ENCODE measurements around the gene MAN1C1.

MAN1C1 gene

DNA sequence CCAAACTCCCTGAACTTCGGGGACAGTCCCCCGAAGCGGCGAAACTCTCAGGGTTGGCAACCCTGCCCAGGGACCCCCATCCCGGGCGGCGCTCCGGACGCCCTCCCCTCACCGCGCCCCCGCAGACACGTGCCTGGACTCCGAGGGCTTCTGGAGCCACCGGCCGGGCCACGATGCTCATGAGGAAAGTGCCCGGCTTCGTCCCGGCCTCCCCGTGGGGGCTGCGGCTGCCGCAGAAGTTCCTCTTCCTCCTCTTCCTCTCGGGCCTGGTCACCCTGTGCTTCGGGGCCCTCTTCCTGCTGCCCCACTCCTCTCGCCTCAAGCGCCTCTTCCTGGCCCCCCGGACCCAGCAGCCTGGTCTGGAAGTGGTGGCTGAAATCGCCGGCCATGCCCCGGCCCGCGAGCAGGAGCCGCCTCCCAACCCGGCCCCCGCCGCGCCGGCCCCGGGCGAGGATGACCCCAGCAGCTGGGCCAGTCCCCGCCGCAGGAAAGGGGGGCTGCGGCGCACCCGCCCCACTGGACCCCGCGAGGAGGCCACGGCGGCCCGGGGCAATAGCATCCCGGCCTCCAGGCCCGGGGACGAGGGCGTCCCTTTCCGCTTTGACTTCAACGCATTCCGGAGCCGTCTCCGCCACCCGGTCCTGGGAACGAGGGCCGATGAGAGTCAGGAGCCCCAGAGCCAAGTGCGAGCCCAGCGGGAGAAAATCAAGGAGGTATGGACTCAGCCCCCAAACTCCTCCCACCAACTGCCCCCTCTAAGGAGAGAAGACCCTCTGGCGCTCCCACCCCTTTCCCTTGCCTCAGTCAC is 1.2 kb downstream of the MAN1C1 start:
- Histone ChIP-seq H3K23ac (ENCODE audit: low read depth, low read length, poor library complexity) (peak overlapping the region; percentile 40), H3K4me3 (ENCODE audit: low read length in 2 of 2) (peak overlapping the region; percentile 57 to 87), H3K14ac (ENCODE audit: low read length) (peak overlapping the region; percentile 33), H3K9ac (ENCODE audit: low read depth, low read length, poor library complexity) (peak overlapping the region; percentile 54), H2AK5ac (ENCODE audit: low read depth, low read length) (peak overlapping the region; percentile 26), H2BK12ac (ENCODE audit: low read length) (no peak overlapping the region), H3K4me2 (ENCODE audit: insufficient read depth, low read length, poor library complexity, severe bottlenecking) (peak overlapping the region; percentile 97), H3K79me1 (ENCODE audit: low read depth, low read length) (no peaks in the 10 kb centered on the region), H2BK15ac (ENCODE audit: low read length) (peak overlapping the region; percentile 41), H3K27me3 (ENCODE audit: control insufficient read depth in 3 of 3, insufficient read depth in 3 of 3, low read depth in 1 of 3, low read length in 3 of 3) (peaks cover 2 to 19% (median 18%) of the 10 kb centered on the region in 3 experiments), H2AFZ (ENCODE audit: low read length) (peak overlapping the region; percentile 83), H3K4me1 (ENCODE audit: control insufficient read depth in 2 of 2, insufficient read depth in 1 of 2, low read depth in 1 of 2, low read length in 2 of 2) (peaks cover 15 to 27% of the 10 kb centered on the region in 2 donors), H3K36me3 (replicated peaks in 1 of 2; ENCODE audit: control insufficient read depth in 2 of 2, insufficient read depth in 2 of 2, low read length in 2 of 2) (no peaks in the 10 kb centered on the region), H4K8ac (ENCODE audit: low read depth, low read length) (no peak overlapping the region), H3K27ac (replicated peaks; ENCODE audit: low read length) (no peak overlapping the region), H3K18ac (ENCODE audit: low read length) (peak overlapping the region; percentile 94), H3K4ac (ENCODE audit: low read length) (no peak overlapping the region), H2BK120ac (ENCODE audit: low read depth, low read length) (no peak overlapping the region), H2BK5ac (ENCODE audit: low read length) (peak overlapping the region; percentile 13), H3K9me3 (replicated peaks in 1 of 2; ENCODE audit: control insufficient read depth in 2 of 2, insufficient read depth in 1 of 2, low read depth in 1 of 2, low read length in 2 of 2) (no peaks in the 10 kb centered on the region), H4K91ac (ENCODE audit: low read depth, low read length, poor library complexity) (no peak overlapping the region)
- no CpG with 5 or more reads among the region's 66 CpGs for WGBS, 2 donors (ENCODE audit: extremely low coverage in 2 of 2, insufficient read length in 2 of 2, insufficient replicate concordance in 1 of 2)
- no peak for DNase-seq (ENCODE audit: low spot score)

GRCh38 chr1:25618433-25618808 is 1.8 kb downstream of the MAN1C1 start:
- no peak overlapping the region for H3K9ac ChIP-seq (ENCODE audit: low read depth, low read length, poor library complexity)
- peak overlapping the region; percentile 26 for H2AK5ac ChIP-seq (ENCODE audit: low read depth, low read length)
- H3K4me1 ChIP-seq (ENCODE audit: control insufficient read depth in 2 of 2, insufficient read depth in 1 of 2, low read depth in 1 of 2, low read length in 2 of 2), result peaks cover 15 to 27% of the 10 kb centered on the region in 2 donors
- peak overlapping the region; percentile 57 to 87 for H3K4me3 ChIP-seq (ENCODE audit: low read length in 2 of 2)
- H3K18ac ChIP-seq (ENCODE audit: low read length), result peak overlapping the region; percentile 94
- no peak overlapping the region for H2BK12ac ChIP-seq (ENCODE audit: low read length)
- DNase-seq (ENCODE audit: low spot score), result no peak
- H3K79me1 ChIP-seq (ENCODE audit: low read depth, low read length), result no peaks in the 10 kb centered on the region
- no peak overlapping the region for H4K91ac ChIP-seq (ENCODE audit: low read depth, low read length, poor library complexity)
- peak overlapping the region; percentile 83 for H2AFZ ChIP-seq (ENCODE audit: low read length)
- no peak overlapping the region for H2BK120ac ChIP-seq (ENCODE audit: low read depth, low read length)
- H3K4me2 ChIP-seq (ENCODE audit: insufficient read depth, low read length, poor library complexity, severe bottlenecking), result peak overlapping the region; percentile 97
- no CpG with 5 or more reads among the region's 4 CpGs for WGBS, 2 donors (ENCODE audit: extremely low coverage in 2 of 2, insufficient read length in 2 of 2, insufficient replicate concordance in 1 of 2)
- no peak overlapping the region for H3K27ac ChIP-seq (replicated peaks; ENCODE audit: low read length)
- no peak overlapping the region for H4K8ac ChIP-seq (ENCODE audit: low read depth, low read length)
- H3K23ac ChIP-seq (ENCODE audit: low read depth, low read length, poor library complexity), result no peak overlapping the region
- peaks cover 2 to 18% (median 17%) of the 10 kb centered on the region in 3 experiments for H3K27me3 ChIP-seq (ENCODE audit: control insufficient read depth in 3 of 3, insufficient read depth in 3 of 3, low read depth in 1 of 3, low read length in 3 of 3)
- H3K36me3 ChIP-seq (replicated peaks in 1 of 2; ENCODE audit: control insufficient read depth in 2 of 2, insufficient read depth in 2 of 2, low read length in 2 of 2), result no peaks in the 10 kb centered on the region
- no peak overlapping the region for H2BK15ac ChIP-seq (ENCODE audit: low read length)
- H3K9me3 ChIP-seq (replicated peaks in 1 of 2; ENCODE audit: control insufficient read depth in 2 of 2, insufficient read depth in 1 of 2, low read depth in 1 of 2, low read length in 2 of 2), result no peaks in the 10 kb centered on the region
- H3K4ac ChIP-seq (ENCODE audit: low read length), result no peak overlapping the region
- H3K14ac ChIP-seq (ENCODE audit: low read length), result no peak overlapping the region
- H2BK5ac ChIP-seq (ENCODE audit: low read length), result no peak overlapping the region

DNA sequence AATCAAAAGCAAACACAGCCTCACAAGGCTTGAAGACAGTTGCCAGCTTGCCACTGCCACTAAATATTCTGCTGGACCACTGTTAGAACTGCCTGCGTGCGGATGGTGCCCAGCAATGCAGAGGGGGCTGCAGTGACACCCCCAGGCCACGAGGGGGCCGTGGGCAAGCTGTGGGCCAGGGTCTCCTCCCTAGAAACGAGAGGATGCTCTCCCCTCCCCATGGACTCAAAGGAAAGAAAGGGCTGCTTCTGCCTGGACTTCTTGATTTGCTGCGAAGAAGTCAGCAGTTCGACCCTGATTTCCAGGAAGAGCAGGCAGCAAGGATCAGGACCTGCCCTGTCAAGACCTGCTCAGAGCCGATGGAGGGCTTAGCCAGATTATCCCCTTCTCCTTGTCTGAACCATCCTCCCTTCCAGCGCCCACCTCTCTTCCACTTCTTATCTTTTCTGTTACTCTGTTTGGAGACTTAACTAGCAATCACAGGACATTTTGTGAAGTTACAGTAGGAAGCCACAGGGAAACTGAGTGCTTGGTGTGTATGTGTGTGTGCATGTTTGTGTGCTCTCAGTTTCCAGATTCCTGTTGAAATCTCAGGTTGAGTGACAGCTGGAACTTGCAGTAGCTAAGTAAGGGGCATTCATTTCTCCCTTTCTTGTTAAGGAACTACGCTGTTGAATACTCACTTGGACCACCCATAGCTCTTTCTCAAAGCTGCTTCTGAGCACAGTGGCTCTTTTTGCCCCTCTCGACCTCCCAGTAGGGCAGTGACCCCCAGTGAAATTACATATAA is 2.7 kb downstream of the MAN1C1 start:
- H2BK15ac ChIP-seq (ENCODE audit: low read length), result no peak overlapping the region

GRCh38 chr1:25620211-25620610 is 3.6 kb downstream of the MAN1C1 start:
- no peak overlapping the region for H3K14ac ChIP-seq (ENCODE audit: low read length)
- peaks cover 2 to 13% (median 3%) of the 10 kb centered on the region in 3 experiments for H3K27me3 ChIP-seq (ENCODE audit: control insufficient read depth in 3 of 3, insufficient read depth in 3 of 3, low read depth in 1 of 3, low read length in 3 of 3)
- no CpG with 5 or more reads among the region's 4 CpGs for WGBS, 2 donors (ENCODE audit: extremely low coverage in 2 of 2, insufficient read length in 2 of 2, insufficient replicate concordance in 1 of 2)
- no peak overlapping the region for H2BK15ac ChIP-seq (ENCODE audit: low read length)
- H2AFZ ChIP-seq (ENCODE audit: low read length), result no peak overlapping the region
- DNase-seq (ENCODE audit: low spot score), result no peak
- no peak overlapping the region for H3K4me3 ChIP-seq (ENCODE audit: low read length in 2 of 2)
- H3K9me3 ChIP-seq (replicated peaks in 1 of 2; ENCODE audit: control insufficient read depth in 2 of 2, insufficient read depth in 1 of 2, low read depth in 1 of 2, low read length in 2 of 2), result no peaks in the 10 kb centered on the region
- no peak overlapping the region for H3K18ac ChIP-seq (ENCODE audit: low read length)
- H3K4ac ChIP-seq (ENCODE audit: low read length), result no peak overlapping the region
- H4K8ac ChIP-seq (ENCODE audit: low read depth, low read length), result no peak overlapping the region
- no peak overlapping the region for H2AK5ac ChIP-seq (ENCODE audit: low read depth, low read length)
- no peak overlapping the region for H3K23ac ChIP-seq (ENCODE audit: low read depth, low read length, poor library complexity)
- no peak overlapping the region for H3K9ac ChIP-seq (ENCODE audit: low read depth, low read length, poor library complexity)
- H4K91ac ChIP-seq (ENCODE audit: low read depth, low read length, poor library complexity), result no peak overlapping the region
- H2BK5ac ChIP-seq (ENCODE audit: low read length), result no peak overlapping the region
- H3K27ac ChIP-seq (replicated peaks; ENCODE audit: low read length), result no peak overlapping the region
- H2BK120ac ChIP-seq (ENCODE audit: low read depth, low read length), result no peak overlapping the region
- no peak overlapping the region for H3K4me2 ChIP-seq (ENCODE audit: insufficient read depth, low read length, poor library complexity, severe bottlenecking)
- H2BK12ac ChIP-seq (ENCODE audit: low read length), result no peak overlapping the region
- peaks cover 15 to 27% of the 10 kb centered on the region in 2 donors for H3K4me1 ChIP-seq (ENCODE audit: control insufficient read depth in 2 of 2, insufficient read depth in 1 of 2, low read depth in 1 of 2, low read length in 2 of 2)
- no peaks in the 10 kb centered on the region for H3K79me1 ChIP-seq (ENCODE audit: low read depth, low read length)
- H3K36me3 ChIP-seq (replicated peaks in 1 of 2; ENCODE audit: control insufficient read depth in 2 of 2, insufficient read depth in 2 of 2, low read length in 2 of 2), result no peaks in the 10 kb centered on the region

More for the DNA sequence above, 2.7 kb downstream of the MAN1C1 start:
- Histone ChIP-seq H2BK12ac (ENCODE audit: low read length) (no peak overlapping the region), H3K4me1 (ENCODE audit: control insufficient read depth in 2 of 2, insufficient read depth in 1 of 2, low read depth in 1 of 2, low read length in 2 of 2) (peaks cover 15 to 27% of the 10 kb centered on the region in 2 donors), H3K27ac (replicated peaks; ENCODE audit: low read length) (no peak overlapping the region), H3K27me3 (ENCODE audit: control insufficient read depth in 3 of 3, insufficient read depth in 3 of 3, low read depth in 1 of 3, low read length in 3 of 3) (peaks cover 2 to 14% (median 12%) of the 10 kb centered on the region in 3 experiments), H3K4ac (ENCODE audit: low read length) (no peak overlapping the region), H3K9ac (ENCODE audit: low read depth, low read length, poor library complexity) (no peak overlapping the region), H3K23ac (ENCODE audit: low read depth, low read length, poor library complexity) (no peak overlapping the region), H3K36me3 (replicated peaks in 1 of 2; ENCODE audit: control insufficient read depth in 2 of 2, insufficient read depth in 2 of 2, low read length in 2 of 2) (no peaks in the 10 kb centered on the region), H3K14ac (ENCODE audit: low read length) (no peak overlapping the region), H4K8ac (ENCODE audit: low read depth, low read length) (no peak overlapping the region), H3K4me2 (ENCODE audit: insufficient read depth, low read length, poor library complexity, severe bottlenecking) (peak overlapping the region; percentile 41), H3K79me1 (ENCODE audit: low read depth, low read length) (no peaks in the 10 kb centered on the region), H2BK5ac (ENCODE audit: low read length) (no peak overlapping the region), H3K4me3 (ENCODE audit: low read length in 2 of 2) (peak overlapping the region in 1 of 2 donors; percentile 57), H4K91ac (ENCODE audit: low read depth, low read length, poor library complexity) (no peak overlapping the region), H2AK5ac (ENCODE audit: low read depth, low read length) (no peak overlapping the region), H2BK120ac (ENCODE audit: low read depth, low read length) (no peak overlapping the region), H3K18ac (ENCODE audit: low read length) (no peak overlapping the region), H3K9me3 (replicated peaks in 1 of 2; ENCODE audit: control insufficient read depth in 2 of 2, insufficient read depth in 1 of 2, low read depth in 1 of 2, low read length in 2 of 2) (no peaks in the 10 kb centered on the region), H2AFZ (ENCODE audit: low read length) (peak overlapping the region; percentile 45)
- WGBS, 2 donors (ENCODE audit: extremely low coverage in 2 of 2, insufficient read length in 2 of 2, insufficient replicate concordance in 1 of 2), result no CpG with 5 or more reads among the region's 11 CpGs
- DNase-seq (ENCODE audit: low spot score), result peak; percentile 75
